ENCODE measurements around the gene TRAPPC10.

GRCh38 chr21:44079446-44079845 lies 67.3 kb downstream of the TRAPPC10 start:
- TF ChIP-seq CTCF (IDR thresholded peaks at IDR 0.05) (no peak), POLR2A (IDR thresholded peaks at IDR 0.05) (no peak)

All from lower leg skin (tissue), 3 donors.